GM15510 (cell line): ENCODE data around the gene FBXW5.

Experiments used
- POLR2A ChIP-seq: IDR thresholded peaks from 3 replicates; pipeline ENCODE4 v1.6.1; 2011; ENCODE audit warnings: borderline replicate concordance; ENCODE audit not compliant: insufficient read length; ENCODE audit errors: extremely low read depth

The FBXW5 gene, protein sequence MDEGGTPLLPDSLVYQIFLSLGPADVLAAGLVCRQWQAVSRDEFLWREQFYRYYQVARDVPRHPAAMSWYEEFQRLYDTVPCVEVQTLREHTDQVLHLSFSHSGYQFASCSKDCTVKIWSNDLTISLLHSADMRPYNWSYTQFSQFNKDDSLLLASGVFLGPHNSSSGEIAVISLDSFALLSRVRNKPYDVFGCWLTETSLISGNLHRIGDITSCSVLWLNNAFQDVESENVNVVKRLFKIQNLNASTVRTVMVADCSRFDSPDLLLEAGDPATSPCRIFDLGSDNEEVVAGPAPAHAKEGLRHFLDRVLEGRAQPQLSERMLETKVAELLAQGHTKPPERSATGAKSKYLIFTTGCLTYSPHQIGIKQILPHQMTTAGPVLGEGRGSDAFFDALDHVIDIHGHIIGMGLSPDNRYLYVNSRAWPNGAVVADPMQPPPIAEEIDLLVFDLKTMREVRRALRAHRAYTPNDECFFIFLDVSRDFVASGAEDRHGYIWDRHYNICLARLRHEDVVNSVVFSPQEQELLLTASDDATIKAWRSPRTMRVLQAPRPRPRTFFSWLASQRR

DNA sequence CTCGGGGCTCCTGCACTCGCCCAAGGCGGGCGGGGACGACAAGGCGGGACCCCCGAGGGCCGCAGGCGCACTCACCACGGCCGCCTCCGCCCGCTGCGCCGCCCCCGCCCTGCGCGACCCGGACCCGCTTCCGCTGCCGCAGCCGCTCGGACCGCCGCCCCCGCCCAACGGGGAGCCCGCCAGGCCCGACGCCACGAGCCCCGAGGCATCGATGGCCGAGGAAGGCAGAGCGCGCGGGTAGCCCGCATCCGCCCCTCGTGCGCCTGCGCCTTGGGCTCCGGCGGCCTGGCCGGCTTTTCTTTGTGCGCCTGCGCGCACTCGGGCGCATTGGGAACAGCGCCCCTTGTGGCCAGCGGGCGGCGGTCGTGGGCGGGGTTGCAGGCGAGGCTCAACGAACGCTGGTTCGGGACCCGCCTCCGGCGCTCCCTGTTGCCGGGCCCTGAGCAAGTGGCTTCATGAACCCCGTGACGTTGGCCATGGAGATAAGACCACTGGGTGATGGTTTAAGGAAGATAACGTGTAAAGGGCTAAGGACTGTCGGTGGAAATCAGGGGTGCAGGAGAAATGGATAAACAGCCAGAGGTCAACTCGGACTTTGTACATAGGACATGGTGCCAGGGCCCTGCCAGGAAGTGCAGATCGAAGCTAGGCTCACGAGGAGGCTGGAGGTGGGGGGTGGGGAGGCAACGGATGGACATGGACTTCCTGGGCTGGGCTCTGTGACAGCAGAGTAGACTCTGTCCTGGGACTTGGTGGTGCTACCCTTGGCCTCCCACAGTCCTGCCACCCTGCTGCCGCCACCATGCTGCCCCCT, at the start of gene FBXW5, which contains the start of gene C8G:
FBXW5 (minus strand) TSS at position 220 of the 814 bp plus-strand sequence. CDS start 655 bp downstream, outside the sequence.
C8G (plus strand) TSS at position 725 of the 814 bp plus-strand sequence; CDS start at position 803, 78 bp downstream.
- TF ChIP-seq POLR2A: peak; percentile 80

- no peak for TF ChIP-seq POLR2A
These were observed 48.4 kb upstream of the FBXW5 start for GRCh38 chr9:136992819-136993369.

DNA sequence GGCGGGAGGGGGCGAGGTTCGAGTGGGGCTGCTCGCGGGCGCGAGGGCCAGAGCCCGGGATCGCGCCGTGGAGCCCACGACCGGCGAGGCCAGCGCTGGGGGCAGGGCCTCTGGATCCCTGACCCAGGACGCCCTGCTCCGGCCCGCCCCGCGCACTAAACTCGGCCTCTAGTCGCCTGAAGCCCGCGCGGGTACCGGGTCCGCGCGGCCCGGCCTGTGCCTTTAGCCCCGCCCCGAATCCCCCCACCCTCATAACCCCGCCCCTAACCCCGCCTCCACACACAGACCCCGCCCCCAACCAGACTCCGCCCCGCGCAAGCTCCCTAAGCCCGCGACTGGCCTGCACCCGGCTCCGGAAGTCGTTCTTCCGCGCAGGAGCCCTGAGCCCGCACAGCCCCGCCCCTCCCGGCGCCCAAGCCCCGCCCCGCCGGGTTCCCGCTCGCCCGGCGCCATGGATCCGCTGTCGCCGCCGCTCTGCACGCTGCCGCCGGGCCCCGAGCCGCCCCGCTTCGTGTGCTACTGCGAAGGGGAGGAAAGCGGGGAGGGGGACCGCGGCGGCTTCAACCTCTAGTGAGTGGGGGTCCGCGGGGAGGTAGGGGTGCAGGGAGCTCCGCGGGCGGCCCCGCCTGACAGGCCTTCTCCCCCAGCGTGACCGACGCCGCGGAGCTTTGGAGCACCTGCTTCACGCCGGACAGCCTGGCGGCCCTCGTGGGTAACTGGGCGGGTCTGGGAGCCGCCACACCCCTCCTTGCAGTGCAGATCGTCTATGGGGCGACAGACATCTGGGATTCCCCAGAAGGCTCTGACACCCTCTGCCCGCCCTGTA, 47.7 kb upstream of the FBXW5 start, which contains the start of gene PAXX:
PAXX (plus strand) TSS at position 430 of the 826 bp plus-strand sequence; CDS start at position 452, 22 bp downstream.
- TF ChIP-seq POLR2A: peak; percentile 68

DNA sequence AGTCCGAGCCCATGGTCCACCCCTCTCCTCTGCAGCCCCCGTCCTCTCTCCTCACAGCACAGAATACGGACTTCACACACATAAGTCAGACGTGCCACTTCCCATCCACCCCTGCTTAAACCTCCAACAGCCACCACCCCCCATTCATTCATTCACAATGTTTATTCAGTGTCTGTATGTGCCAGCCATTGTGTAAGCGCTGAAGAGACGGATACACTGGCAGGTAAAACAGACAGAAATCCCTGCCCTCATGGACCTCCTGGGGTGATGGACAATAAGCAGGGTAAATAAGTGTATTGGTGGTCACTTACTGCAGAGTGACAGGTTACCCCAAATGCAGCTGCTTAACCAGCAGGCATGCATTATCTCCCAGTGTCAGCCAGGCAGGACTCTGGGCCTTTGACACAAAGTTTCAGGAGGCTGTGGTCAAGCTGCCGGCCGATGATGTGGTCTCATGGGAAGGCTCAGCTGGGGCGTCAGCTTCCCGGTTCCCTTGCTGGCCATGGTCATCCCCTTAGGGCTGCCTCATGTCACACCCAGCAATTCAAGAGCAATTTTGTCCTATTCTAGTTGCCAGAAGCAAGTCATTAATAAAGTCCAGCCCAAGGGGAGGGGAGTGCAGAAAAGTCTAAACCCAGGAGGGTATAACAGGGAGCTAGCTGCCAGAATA, 45.8 kb upstream of the FBXW5 start:
- TF ChIP-seq POLR2A: no peak

DNA sequence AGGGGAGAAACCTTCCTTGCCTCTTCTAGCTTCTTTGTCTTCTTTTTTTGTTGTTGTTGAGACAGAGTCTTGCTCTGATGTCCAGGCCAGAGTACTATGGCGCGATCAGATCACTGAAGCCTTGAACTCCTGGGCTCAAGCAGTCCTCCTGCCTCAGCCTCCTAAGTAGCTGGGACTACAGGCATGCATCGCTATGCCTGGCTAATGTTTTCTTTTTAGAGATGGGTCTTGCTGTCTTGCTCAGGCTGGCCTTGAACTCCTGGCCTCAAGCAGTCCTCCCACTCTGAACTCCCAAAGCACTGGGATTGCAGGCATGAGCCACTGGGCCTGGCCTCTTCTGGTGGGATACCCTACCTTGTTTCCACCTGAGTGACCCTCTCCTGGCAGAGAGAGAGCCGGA, 44.3 kb upstream of the FBXW5 start:
- TF ChIP-seq POLR2A: no peak

DNA sequence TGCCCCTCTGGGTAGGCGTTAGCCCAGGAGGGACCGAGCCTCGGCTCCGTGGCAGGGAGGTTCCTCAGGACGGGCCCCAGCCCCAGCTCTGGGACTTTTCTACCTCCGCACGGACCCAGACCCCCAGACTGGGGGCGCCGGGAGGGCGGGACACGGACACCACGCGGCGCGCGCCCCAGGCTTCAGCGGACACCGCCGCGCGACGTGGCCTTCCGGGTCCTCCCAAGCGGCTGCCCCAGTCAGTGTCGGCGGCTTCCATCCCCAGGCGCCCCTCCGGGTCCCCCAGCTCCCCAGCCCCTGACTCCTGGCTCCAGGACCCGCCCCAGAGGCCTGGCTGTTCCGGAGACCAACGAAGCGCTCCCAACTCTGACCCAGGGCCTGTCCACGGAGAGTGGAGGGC, 41.3 kb upstream of the FBXW5 start:
- no peak for TF ChIP-seq POLR2A

DNA sequence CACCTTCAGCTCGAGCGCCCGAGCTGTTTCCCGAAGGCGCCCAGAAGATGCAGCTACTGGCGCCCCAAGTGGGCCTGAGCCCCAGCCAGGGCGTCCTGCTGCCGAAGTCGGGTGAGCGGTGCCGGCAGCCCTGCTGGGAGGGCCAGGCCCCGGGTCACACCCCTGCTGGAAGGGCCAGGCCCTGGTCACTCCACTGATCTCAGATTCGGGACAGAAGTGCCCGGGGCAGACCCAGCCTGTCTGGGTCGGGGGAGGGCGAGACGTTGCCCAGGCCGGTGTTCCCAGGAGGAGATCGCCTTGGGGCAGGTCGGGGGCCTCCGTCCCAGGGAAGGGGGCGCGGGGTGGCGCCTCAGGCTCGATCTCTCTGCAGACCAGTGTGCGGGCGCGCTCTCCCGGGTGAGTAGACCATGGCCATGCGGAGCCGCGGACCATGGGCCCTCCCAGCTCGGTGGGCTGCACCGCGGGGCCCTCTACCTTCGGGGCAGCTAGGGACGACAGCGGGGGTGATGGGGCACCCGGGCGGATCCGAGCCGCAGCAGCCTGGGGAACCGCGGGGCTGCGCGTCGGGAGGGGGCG, 40.6 kb upstream of the FBXW5 start:
- no peak for TF ChIP-seq POLR2A

DNA sequence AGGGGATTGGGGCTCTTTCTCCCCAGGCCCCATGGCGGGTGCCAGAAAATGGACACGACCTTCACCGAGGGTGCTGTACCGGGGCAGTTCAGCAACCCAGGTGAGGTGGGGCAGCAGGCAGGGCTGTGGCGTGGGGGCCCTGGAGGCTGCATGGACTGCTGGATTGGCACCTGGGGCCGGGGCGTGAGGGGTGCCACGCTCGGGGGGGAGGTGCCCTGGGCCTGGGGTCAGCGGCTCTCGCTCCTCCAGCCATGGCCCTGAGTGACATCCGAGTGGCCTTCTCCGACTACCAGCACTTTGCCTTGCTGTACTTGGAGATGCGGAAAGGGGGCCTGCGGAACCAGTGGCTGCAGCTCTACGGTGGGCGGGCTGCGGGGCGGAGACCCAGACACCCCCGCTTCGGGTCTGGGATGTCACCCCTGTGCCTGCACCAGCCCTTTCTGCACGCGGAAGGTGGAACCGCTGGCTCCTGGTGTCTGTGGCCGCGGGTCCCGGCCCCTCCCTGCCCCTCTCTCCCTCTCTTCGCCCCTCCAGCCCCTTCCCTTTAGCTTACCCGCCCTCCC, 40.0 kb upstream of the FBXW5 start:
- no peak for TF ChIP-seq POLR2A

DNA sequence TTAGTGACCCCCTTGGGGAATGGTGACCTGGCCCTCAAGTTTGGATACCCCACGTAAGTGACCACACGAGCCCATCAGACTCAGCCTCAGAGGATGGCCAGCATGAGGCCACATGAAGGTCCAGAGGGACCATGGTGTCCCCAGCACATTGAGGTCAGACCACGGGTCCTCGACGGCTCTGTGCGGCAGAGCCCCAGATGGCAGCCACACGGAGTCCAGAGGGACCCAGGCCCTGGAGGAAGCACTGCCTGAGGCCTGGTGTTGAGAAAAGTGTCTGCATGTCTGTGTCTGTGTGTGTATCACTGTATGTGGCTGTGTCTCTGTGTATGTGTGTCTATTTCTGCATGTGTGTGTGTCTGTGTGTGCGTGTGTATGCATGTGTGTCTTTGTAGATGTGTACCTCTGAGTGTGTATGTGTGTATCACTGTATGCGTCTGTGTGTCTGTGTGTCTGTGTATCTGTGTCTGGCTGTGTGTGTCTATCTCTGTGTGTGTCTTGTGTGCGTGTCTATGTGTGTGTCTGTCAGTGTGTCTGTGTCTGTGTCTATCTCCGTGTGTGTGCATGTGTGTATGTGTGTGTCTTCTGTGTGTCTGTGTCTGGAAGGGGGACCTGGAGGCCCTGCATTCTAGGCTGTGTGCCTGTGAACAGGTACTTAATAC, 39.2 kb upstream of the FBXW5 start:
- TF ChIP-seq POLR2A: no peak

DNA sequence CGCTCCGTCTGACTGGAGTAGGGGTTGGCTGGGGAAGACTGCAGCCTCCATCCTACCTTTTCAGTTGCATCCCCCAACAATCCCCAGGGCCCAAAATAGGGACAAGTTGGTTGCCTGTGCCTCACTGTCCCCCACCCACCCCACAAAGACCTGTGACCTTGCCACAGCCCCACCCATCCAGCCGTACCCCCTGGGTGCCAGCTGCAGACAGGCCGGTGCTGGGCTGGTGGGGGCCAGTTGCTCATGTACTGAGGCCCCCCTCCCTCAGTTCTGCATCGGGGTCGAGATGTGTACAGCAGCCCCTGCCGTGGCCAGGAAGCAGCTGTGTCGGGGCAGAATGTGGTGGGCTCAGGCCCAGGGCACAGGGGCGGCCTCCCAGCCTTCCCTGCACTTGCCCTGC, 38.6 kb upstream of the FBXW5 start:
- no peak for TF ChIP-seq POLR2A

DNA sequence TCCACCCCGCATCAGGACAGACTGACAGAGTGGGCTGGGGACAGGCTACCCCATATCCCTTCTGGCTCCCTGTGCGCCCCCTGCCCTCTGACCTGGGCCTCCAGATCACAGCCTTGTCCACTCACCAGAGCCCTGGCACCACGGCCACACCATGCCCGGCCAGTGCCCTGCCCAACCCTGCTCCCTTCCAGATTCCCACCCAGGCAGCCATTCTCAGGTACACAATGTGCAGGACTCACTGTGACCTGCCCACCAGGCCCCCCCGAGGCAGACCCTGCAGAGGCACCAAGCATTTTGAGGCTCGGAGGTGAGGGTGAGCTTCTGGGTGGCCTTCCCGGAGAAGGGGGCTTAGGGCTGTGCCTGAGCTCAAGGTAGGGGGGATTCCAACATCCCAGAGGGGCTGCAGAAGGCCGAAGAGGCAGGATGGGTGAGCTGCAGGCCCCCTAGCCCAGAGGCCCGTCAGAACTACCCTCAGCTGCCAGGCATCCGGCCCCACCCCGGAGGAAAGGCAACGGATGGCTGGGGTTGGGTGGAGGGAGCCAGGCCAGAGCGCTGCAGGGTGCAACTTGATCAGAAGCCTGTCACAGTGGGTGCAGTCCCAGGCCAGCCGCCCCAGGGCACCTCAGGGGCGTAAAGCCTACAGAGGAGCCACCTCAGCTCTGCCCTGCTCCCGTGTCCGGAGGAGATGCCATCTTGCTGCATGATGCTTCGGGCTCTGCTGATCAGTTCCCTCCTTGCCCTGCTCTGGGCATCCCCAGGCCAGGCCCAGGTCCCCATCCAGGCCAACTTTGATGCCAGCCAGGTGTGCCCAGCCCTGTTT, 37.9 kb upstream of the FBXW5 start, which contains the start of gene LCNL1:
LCNL1 (plus strand) TSS at position 762 of the 820 bp plus-strand sequence. CDS start 594 bp downstream, outside the sequence.
- no peak for TF ChIP-seq POLR2A
